Thyroid gland (tissue), 4 donors: ENCODE data around the gene P2RX6.

Experiments
- CTCF ChIP-seq, 6 experiments: fragments of 200-600 bp in 3 of 6; fragments of 450-650 bp in 3 of 6; sonication (generic) in 3 of 6; IDR thresholded peaks; one replicate each; pipeline ENCODE4 v1.5.1; 2016 to 2019; ENCODE audit warnings: antibody characterized with exemption in 6 of 6, mild to moderate bottlenecking in 2 of 6, inconsistent platforms in 1 of 6, moderate library complexity in 1 of 6
- POLR2A ChIP-seq, 2 donors: fragments of 450-650 bp; IDR thresholded peaks; one replicate each; pipeline ENCODE4 v1.6.1; 2017; ENCODE audit warnings: antibody characterized with exemption in 2 of 2, mild to moderate bottlenecking in 2 of 2, moderate library complexity in 1 of 2

- no peak for TF ChIP-seq POLR2A (IDR thresholded peaks at IDR 0.05)
- TF ChIP-seq CTCF (IDR thresholded peaks at IDR 0.05), result no peak
These were observed 47.2 kb upstream of the P2RX6 start for GRCh38 chr22:20967697-20968211.
